ENCODE results near the gene FER1L5.
A peak's percentile ranks its signal among the peaks of the same experiment; 100 is the strongest.

Gene FER1L5

GRCh38 chr2:96737251-96737650 lies 94.7 kb downstream of the FER1L5 start:
- H3K27me3 ChIP-seq (ENCODE audit: control insufficient read depth in 1 of 2, insufficient read depth in 2 of 2, low read length in 2 of 2) = no peaks in the 10 kb centered on the region
- no peak overlapping the region for H3K4me3 ChIP-seq (ENCODE audit: low read depth in 1 of 2, low read length in 2 of 2)
- no peaks in the 10 kb centered on the region for H3K9me3 ChIP-seq (ENCODE audit: low read length)
- no peak overlapping the region for H3K27ac ChIP-seq (ENCODE audit: low read depth, low read length)
- H3K9ac ChIP-seq (ENCODE audit: low read length) = no peak overlapping the region
- H3K4me1 ChIP-seq (ENCODE audit: insufficient read depth, low read length) = peaks cover 14% of the 10 kb centered on the region
- H3K36me3 ChIP-seq (ENCODE audit: insufficient read depth, low read length) = peaks cover 32% of the 10 kb centered on the region

- H3K27me3 ChIP-seq (ENCODE audit: control insufficient read depth in 1 of 2, insufficient read depth in 2 of 2, low read length in 2 of 2) = no peaks in the 10 kb centered on the region
- no peaks in the 10 kb centered on the region for H3K9me3 ChIP-seq (ENCODE audit: low read length)
- H3K9ac ChIP-seq (ENCODE audit: low read length) = no peak overlapping the region
- no peak overlapping the region for H3K4me3 ChIP-seq (ENCODE audit: low read depth in 1 of 2, low read length in 2 of 2)
- H3K27ac ChIP-seq (ENCODE audit: low read depth, low read length) = no peak overlapping the region
- peaks cover 14% of the 10 kb centered on the region for H3K4me1 ChIP-seq (ENCODE audit: insufficient read depth, low read length)
- peaks cover 26% of the 10 kb centered on the region for H3K36me3 ChIP-seq (ENCODE audit: insufficient read depth, low read length)
These were observed 95.3 kb downstream of the FER1L5 start for GRCh38 chr2:96737831-96738230.

GRCh38 chr2:96739076-96739632 lies 96.6 kb downstream of the FER1L5 start:
- Histone ChIP-seq H3K9ac (ENCODE audit: low read length) (peak overlapping the region; percentile 73), H3K27me3 (ENCODE audit: control insufficient read depth in 1 of 2, insufficient read depth in 2 of 2, low read length in 2 of 2) (no peaks in the 10 kb centered on the region), H3K4me1 (ENCODE audit: insufficient read depth, low read length) (peaks cover 14% of the 10 kb centered on the region), H3K9me3 (ENCODE audit: low read length) (no peaks in the 10 kb centered on the region), H3K27ac (ENCODE audit: low read depth, low read length) (peak overlapping the region; percentile 28), H3K4me3 (ENCODE audit: low read depth in 1 of 2, low read length in 2 of 2) (peak overlapping the region; percentile 49 to 80), H3K36me3 (ENCODE audit: insufficient read depth, low read length) (peaks cover 13% of the 10 kb centered on the region)

GRCh38 chr2:96739633-96740428 lies 97.3 kb downstream of the FER1L5 start, which contains the start of gene LMAN2L:
Gene LMAN2L (minus strand): TSS chr2:96740064. CDS start chr2:96740040, 24 bp downstream.
- peaks cover 14% of the 10 kb centered on the region for H3K4me1 ChIP-seq (ENCODE audit: insufficient read depth, low read length)
- peak within 1 kb of the TSS; percentile 49 to 80 for H3K4me3 ChIP-seq (ENCODE audit: low read depth in 1 of 2, low read length in 2 of 2)
- H3K36me3 ChIP-seq (ENCODE audit: insufficient read depth, low read length) = peaks cover 11% of the 10 kb centered on the region
- peak within 1 kb of the TSS; percentile 73 for H3K9ac ChIP-seq (ENCODE audit: low read length)
- H3K27me3 ChIP-seq (ENCODE audit: control insufficient read depth in 1 of 2, insufficient read depth in 2 of 2, low read length in 2 of 2) = no peaks in the 10 kb centered on the region
- peak within 1 kb of the TSS; percentile 28 for H3K27ac ChIP-seq (ENCODE audit: low read depth, low read length)
- no peaks in the 10 kb centered on the region for H3K9me3 ChIP-seq (ENCODE audit: low read length)

- Histone ChIP-seq H3K4me1 (ENCODE audit: insufficient read depth, low read length) (no peaks in the 10 kb centered on the region), H3K27ac (ENCODE audit: low read depth, low read length) (no peak overlapping the region), H3K9ac (ENCODE audit: low read length) (no peak overlapping the region), H3K27me3 (ENCODE audit: control insufficient read depth in 1 of 2, insufficient read depth in 2 of 2, low read length in 2 of 2) (no peaks in the 10 kb centered on the region), H3K9me3 (ENCODE audit: low read length) (no peaks in the 10 kb centered on the region), H3K36me3 (ENCODE audit: insufficient read depth, low read length) (no peaks in the 10 kb centered on the region), H3K4me3 (ENCODE audit: low read depth in 1 of 2, low read length in 2 of 2) (no peak overlapping the region)
These were observed 104.6 kb downstream of the FER1L5 start for GRCh38 chr2:96747061-96747617.

- H3K4me1 ChIP-seq (ENCODE audit: insufficient read depth, low read length) = no peaks in the 10 kb centered on the region
- H3K27ac ChIP-seq (ENCODE audit: low read depth, low read length) = no peak overlapping the region
- H3K36me3 ChIP-seq (ENCODE audit: insufficient read depth, low read length) = no peaks in the 10 kb centered on the region
- no peaks in the 10 kb centered on the region for H3K27me3 ChIP-seq (ENCODE audit: control insufficient read depth in 1 of 2, insufficient read depth in 2 of 2, low read length in 2 of 2)
- H3K4me3 ChIP-seq (ENCODE audit: low read depth in 1 of 2, low read length in 2 of 2) = no peak overlapping the region
- H3K9ac ChIP-seq (ENCODE audit: low read length) = no peak overlapping the region
- H3K9me3 ChIP-seq (ENCODE audit: low read length) = no peaks in the 10 kb centered on the region
These were observed 109.2 kb downstream of the FER1L5 start for GRCh38 chr2:96751800-96752199.

GRCh38 chr2:96753661-96754282 lies 111.2 kb downstream of the FER1L5 start:
- H3K4me3 ChIP-seq (ENCODE audit: low read depth in 1 of 2, low read length in 2 of 2) = no peak overlapping the region
- H3K36me3 ChIP-seq (ENCODE audit: insufficient read depth, low read length) = no peaks in the 10 kb centered on the region
- H3K27ac ChIP-seq (ENCODE audit: low read depth, low read length) = no peak overlapping the region
- no peaks in the 10 kb centered on the region for H3K27me3 ChIP-seq (ENCODE audit: control insufficient read depth in 1 of 2, insufficient read depth in 2 of 2, low read length in 2 of 2)
- no peak overlapping the region for H3K9ac ChIP-seq (ENCODE audit: low read length)
- H3K4me1 ChIP-seq (ENCODE audit: insufficient read depth, low read length) = no peaks in the 10 kb centered on the region
- no peaks in the 10 kb centered on the region for H3K9me3 ChIP-seq (ENCODE audit: low read length)

GRCh38 chr2:96754317-96754716 lies 111.8 kb downstream of the FER1L5 start:
- H3K4me3 ChIP-seq (ENCODE audit: low read depth in 1 of 2, low read length in 2 of 2) = no peak overlapping the region
- H3K9me3 ChIP-seq (ENCODE audit: low read length) = no peaks in the 10 kb centered on the region
- H3K9ac ChIP-seq (ENCODE audit: low read length) = no peak overlapping the region
- H3K36me3 ChIP-seq (ENCODE audit: insufficient read depth, low read length) = no peaks in the 10 kb centered on the region
- no peaks in the 10 kb centered on the region for H3K4me1 ChIP-seq (ENCODE audit: insufficient read depth, low read length)
- H3K27ac ChIP-seq (ENCODE audit: low read depth, low read length) = no peak overlapping the region
- H3K27me3 ChIP-seq (ENCODE audit: control insufficient read depth in 1 of 2, insufficient read depth in 2 of 2, low read length in 2 of 2) = no peaks in the 10 kb centered on the region
